ENCODE data around the gene RBM47. TPM values are rescaled to one million over a fixed set of nuclear protein-coding genes. Genes with fewer than 3 reads are reported as not detected.

The RBM47 gene
- 10.6 TPM for polyA plus RNA-seq (2012; ENCODE audit: missing spikeins)

DNA sequence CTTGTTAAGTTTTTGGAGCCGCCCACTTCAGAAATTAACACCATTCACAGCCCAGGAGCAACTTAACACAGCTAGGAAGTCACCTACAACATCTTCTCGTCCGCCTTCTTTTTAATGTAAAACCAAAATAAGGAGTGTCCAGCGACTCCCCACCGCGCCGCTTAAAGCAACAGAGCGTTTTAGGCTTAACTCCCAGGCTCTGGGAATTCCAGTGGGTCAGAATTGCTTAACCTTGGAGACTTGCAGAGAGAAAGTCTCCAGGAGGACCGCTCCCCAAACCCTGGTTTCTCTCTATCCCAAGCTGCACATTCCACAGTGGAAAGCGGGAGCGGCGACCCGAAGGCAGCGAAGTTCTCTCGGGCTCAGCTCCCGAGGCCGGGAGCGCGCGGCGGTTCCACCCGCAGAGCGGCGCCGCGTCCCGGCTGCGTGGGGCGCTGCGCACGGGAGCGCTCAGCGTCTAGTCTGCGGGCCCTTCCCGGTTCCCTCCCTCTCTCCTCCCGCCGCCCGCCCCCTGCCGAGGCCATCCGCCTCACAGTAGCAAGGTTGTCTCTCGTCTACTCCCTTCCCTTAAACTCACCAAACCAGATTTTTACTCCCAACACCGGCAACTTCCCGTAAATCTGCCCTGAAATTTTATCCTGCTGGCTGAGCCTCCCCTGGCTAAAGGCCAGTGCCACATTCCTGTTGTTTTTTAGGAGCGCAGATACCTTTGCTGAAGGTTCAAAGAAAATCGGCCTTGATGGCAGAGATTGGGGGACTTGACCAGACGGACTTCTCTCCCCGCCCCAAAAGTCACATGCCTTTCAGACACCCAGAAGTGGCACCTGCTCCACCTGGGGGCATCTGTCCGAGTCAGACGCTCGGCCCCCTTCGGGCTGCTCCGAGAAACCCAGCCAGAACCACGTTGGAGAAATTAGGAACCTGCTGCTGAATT lies at the start of gene RBM47:
TSS of gene RBM47 (minus strand) at position 464 of the 934 bp plus-strand sequence. CDS start 190,971 bp downstream, outside the sequence.
- peak; percentile 71 for TF ChIP-seq POLR2AphosphoS5 (IDR thresholded peaks at IDR 0.05; ENCODE audit: low read depth, low read length)
- 0 out of 2 replicates have a peak, but pooled peaks have one; percentile 8 for TF ChIP-seq TAF1 (IDR thresholded peaks at IDR 0.05; ENCODE audit: borderline replicate concordance, low read depth, low read length)
- TF ChIP-seq POLR2A (IDR thresholded peaks at IDR 0.05; ENCODE audit: low read depth, low read length): peak; percentile 48
- FAIRE-seq: peak; percentile 83
- DNase-seq (ENCODE audit: insufficient read length): peak; percentile 31

DNA sequence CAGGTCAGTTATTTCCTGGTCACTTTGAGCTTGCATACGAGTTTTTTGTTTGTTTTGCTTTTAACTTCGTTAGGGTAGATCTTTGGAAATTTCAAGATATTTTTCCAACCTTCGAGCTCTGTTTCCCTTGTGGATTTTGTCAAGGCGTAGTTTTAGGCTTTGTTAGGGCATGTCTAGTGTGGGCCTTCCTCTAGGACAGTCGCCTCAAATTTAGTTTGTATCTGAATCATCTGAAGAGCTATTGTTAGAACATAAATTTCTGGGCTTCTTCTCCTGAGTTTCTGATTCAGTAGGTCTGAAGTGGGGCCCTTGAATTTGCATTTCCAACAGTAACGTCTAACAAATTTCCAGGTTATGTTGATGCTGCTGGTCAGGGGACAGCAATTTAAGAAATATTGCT lies 48.8 kb upstream of the RBM47 start:
- FAIRE-seq: no peak
- TF ChIP-seq POLR2AphosphoS5 (IDR thresholded peaks at IDR 0.05; ENCODE audit: low read depth, low read length) (no peak), TAF1 (IDR thresholded peaks at IDR 0.05; ENCODE audit: borderline replicate concordance, low read depth, low read length) (no peak), POLR2A (IDR thresholded peaks at IDR 0.05; ENCODE audit: low read depth, low read length) (no peak)
- no peak for DNase-seq (ENCODE audit: insufficient read length)

DNA sequence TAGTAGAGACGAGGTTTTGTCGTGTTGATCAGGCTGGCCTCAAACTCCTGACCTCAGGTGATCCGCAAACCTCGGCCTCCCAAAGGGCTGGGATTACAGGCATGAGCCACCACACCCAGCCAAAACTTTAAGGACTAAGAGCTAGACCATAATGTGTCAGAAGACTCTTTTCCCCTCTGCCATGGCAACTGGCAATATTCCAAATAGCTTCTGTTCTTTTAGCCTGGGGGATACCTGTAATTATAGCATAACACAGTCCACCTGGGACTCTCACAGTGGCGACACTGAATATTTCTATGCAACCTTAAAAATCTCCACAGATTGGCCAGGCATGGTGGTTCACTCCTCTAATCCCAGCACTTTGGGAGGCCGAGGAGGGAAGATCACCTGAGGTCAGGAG lies 45.5 kb upstream of the RBM47 start:
- DNase-seq (ENCODE audit: insufficient read length): no peak
- TF ChIP-seq TAF1 (IDR thresholded peaks at IDR 0.05; ENCODE audit: borderline replicate concordance, low read depth, low read length): no peak
- TF ChIP-seq POLR2A (IDR thresholded peaks at IDR 0.05; ENCODE audit: low read depth, low read length): no peak
- no peak for TF ChIP-seq POLR2AphosphoS5 (IDR thresholded peaks at IDR 0.05; ENCODE audit: low read depth, low read length)
- FAIRE-seq: no peak

DNA sequence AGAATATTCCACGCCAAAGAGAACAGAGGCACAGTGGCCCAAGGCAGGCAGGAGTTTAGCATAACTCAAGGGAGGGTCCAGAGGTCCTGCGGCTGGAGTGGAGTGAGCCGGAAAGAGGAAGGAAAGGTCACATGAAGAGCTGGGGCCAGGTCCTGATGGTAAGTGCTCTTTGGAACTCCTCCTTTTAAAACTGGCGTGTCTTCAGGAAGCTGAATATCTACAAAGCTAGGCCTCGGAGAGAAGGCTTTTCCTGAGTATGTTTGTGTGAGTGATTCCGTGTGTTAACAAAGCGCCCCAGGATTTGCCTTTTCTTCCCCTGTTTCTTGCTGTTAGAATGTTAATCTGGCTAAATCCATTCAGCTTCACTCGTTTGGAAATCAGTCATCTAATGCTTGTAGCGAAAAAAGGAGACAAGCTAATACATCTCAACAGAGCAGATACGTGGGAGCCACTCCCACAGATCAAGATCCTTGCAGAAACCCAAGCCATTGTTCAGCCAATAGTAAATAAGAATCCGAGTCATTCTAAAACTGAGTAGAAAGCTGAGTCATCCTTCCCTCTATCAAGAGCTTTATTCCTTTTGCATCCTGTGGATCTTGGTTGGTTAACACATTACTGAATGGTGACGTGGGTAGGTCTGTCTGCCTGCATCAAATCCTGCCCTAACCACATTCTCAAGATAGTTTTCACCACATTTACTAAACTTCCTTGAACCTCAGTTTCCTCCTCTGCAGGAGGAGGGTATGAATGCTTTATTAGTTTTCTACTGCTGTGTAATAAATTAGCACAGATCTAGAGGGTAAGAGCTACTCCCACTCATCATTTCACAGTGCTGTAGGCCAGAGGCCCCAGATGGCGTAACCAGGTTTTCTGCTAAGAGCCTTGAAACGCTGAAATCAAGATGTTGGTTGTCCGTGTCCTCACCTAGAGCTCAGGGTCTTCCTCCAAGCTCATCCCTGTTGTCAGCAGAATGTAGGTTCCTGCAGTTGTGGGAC lies 43.2 kb upstream of the RBM47 start:
- peak; percentile 90 for FAIRE-seq
- DNase-seq (ENCODE audit: insufficient read length): peak; percentile 31

DNA sequence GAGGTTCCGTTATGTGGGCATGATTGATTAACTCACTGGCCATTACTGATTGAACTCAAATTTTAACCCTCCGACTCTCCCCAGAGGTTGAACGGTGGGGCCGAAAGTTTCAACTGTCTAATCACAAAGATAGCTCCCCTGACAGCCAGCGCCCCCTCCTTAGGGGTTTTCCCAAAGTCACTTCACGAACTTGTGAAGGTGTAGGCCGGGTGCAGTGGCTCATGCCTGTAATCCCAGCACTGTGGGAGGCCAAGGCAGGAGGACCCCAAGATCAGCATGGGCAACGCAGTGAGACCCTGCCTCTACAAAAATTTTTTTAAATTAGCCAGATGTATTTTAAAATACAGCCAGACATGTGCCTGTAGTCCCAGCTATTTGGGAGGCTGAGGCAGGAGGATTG lies 39.8 kb upstream of the RBM47 start:
- DNase-seq (ENCODE audit: insufficient read length) (no peak), FAIRE-seq (peak; percentile 84)
- no peak for TF ChIP-seq POLR2AphosphoS5 (IDR thresholded peaks at IDR 0.05; ENCODE audit: low read depth, low read length)
- no peak for TF ChIP-seq POLR2A (IDR thresholded peaks at IDR 0.05; ENCODE audit: low read depth, low read length)
- no peak for TF ChIP-seq TAF1 (IDR thresholded peaks at IDR 0.05; ENCODE audit: borderline replicate concordance, low read depth, low read length)

More for the DNA sequence above, 43.2 kb upstream of the RBM47 start:
- TF ChIP-seq POLR2AphosphoS5 (IDR thresholded peaks at IDR 0.05; ENCODE audit: low read depth, low read length): no peak
- no peak for TF ChIP-seq TAF1 (IDR thresholded peaks at IDR 0.05; ENCODE audit: borderline replicate concordance, low read depth, low read length)
- no peak for TF ChIP-seq POLR2A (IDR thresholded peaks at IDR 0.05; ENCODE audit: low read depth, low read length)

DNA sequence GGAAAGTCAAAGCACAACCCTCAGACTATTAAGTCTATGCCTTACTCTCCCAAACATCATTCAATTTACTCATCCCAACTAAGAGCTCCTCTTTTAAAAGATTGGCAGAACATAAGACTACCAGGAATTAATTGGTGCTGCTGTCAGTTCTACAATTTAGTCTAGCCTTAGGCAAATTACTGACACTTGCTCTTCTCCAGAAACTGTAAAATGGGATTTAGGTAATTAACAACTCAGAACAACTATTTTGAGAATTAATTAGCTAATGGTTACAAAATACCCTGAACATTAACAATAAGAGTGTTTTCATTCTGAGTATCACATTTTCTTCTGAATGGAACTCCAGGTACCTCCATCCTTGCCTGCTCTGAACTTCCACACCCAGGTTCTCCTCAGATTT lies 36.2 kb upstream of the RBM47 start:
- TF ChIP-seq TAF1 (IDR thresholded peaks at IDR 0.05; ENCODE audit: borderline replicate concordance, low read depth, low read length) (no peak), POLR2A (IDR thresholded peaks at IDR 0.05; ENCODE audit: low read depth, low read length) (no peak), POLR2AphosphoS5 (IDR thresholded peaks at IDR 0.05; ENCODE audit: low read depth, low read length) (no peak)
- DNase-seq (ENCODE audit: insufficient read length): no peak
- FAIRE-seq: no peak

DNA sequence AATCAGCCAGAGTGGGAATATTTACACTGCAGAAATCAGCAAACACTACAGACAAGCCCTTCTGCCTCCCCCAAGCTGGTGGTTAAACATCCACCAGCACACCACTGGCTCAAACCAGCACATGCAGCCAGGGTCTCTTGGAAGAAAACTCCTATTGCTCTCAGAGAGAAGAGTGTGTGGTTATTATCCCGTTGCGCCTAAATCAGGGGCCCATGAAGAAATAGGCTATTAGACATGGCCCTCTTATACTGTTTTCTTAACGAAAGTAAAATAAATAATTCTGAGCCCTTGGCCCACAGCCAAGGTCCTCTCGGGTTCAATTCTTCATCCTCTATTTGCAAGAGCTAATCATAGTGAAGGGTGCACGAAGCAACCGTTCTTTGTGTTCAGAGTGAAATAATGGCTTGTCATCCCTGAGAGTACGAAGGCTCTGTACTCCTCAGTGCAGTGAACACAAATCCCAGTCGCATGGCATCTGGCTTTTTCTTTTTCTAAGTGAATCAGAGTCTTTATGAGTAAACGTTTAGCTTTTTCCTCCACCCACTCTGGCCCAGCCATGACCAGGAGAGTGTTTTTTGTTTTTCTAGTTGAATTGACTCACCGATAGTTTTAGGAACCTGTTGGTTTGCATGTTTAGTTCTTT lies 33.4 kb upstream of the RBM47 start:
- FAIRE-seq: peak; percentile 69
- DNase-seq (ENCODE audit: insufficient read length): no peak
- TF ChIP-seq TAF1 (IDR thresholded peaks at IDR 0.05; ENCODE audit: borderline replicate concordance, low read depth, low read length): no peak
- no peak; the same call in 1 of the 2 replicates for TF ChIP-seq POLR2AphosphoS5 (IDR thresholded peaks at IDR 0.05; ENCODE audit: low read depth, low read length)

DNA sequence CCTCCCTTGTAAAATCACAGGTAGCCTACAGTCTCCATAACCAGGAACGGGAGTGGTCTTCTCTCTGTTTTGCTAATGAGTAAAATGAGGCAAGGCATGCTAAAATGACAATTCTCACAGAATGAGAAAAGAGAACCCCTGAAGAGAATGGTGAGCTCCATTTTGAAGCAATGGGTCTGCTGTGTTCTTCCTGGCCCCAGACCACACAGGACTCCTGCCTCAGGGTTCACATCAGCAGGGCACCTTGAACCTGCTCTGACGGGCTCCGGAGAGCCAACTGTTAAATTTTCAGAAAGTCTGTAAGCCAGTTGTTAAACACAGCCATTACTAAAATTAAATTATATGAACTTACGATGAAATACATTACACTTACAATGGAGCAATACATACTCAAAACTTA lies 32.1 kb upstream of the RBM47 start:
- FAIRE-seq (no peak), DNase-seq (ENCODE audit: insufficient read length) (no peak)
- TF ChIP-seq TAF1 (IDR thresholded peaks at IDR 0.05; ENCODE audit: borderline replicate concordance, low read depth, low read length) (no peak), POLR2AphosphoS5 (IDR thresholded peaks at IDR 0.05; ENCODE audit: low read depth, low read length) (no peak), POLR2A (IDR thresholded peaks at IDR 0.05; ENCODE audit: low read depth, low read length) (no peak)

DNA sequence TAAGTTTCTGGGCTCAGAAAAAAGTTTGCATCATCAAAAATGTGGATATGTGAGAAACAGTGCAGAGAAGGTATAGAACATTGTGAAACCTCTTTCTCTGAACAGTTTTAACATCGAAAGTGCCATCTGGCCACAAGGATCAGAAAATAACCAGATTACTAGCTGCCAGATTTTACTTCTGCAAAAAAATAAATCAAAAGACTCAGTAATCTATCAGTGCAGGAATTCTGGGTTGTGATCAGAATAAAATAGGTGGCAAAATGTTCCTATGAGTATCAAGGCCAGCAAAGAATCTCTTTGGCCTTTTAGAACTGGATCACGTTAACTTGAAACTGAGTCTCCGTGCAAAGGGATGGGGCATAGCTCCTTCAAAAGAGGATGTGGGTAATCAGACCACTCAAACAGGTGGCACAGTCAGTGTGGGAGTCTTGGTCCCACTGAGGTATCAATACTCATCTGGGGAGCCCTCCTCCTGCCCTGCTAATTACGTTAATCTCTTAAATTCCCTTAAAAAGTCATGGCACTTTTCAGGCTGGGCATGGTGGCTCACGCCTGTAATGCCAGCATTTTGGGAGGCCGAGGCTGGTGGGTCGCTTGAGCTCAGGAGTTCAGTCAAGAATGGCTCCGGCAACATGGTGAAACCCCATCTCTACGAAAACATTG lies 26.7 kb upstream of the RBM47 start:
- no peak for DNase-seq (ENCODE audit: insufficient read length)
- TF ChIP-seq TAF1 (IDR thresholded peaks at IDR 0.05; ENCODE audit: borderline replicate concordance, low read depth, low read length) (no peak), POLR2A (IDR thresholded peaks at IDR 0.05; ENCODE audit: low read depth, low read length) (no peak), POLR2AphosphoS5 (IDR thresholded peaks at IDR 0.05; ENCODE audit: low read depth, low read length) (no peak; the same call in 1 of the 2 replicates)
- peak; percentile 65 for FAIRE-seq

DNA sequence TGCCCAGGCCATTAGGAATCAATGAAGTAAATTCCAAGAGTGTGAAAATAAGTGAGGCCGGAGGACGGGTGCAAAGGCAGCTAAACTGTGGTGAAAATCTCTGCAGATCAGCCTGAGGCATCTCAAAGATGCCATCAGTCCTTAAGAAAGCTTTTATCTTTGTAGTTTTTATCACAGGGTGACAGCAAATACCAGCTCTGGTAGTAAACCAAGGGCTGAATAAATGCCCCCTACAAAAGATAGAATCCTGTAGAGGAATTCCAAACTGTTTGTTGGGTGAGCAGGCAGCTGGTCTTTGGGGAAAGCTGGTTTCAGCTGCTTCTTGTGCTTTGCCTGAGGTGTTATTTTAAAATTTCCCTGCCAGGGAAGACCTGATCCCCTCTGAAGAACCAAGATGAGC lies 21.6 kb upstream of the RBM47 start:
- DNase-seq (ENCODE audit: insufficient read length) (no peak), FAIRE-seq (no peak)
- TF ChIP-seq POLR2AphosphoS5 (IDR thresholded peaks at IDR 0.05; ENCODE audit: low read depth, low read length): no peak
- no peak for TF ChIP-seq POLR2A (IDR thresholded peaks at IDR 0.05; ENCODE audit: low read depth, low read length)
- TF ChIP-seq TAF1 (IDR thresholded peaks at IDR 0.05; ENCODE audit: borderline replicate concordance, low read depth, low read length): no peak
